IMR-90 (cell line): ENCODE results near the gene HIKESHI. TPM values are rescaled to one million over a fixed set of nuclear protein-coding genes. Genes with fewer than 3 reads are reported as not detected.

Experiments used
- ATAC-seq: fragments of 200-7000 bp; cut with Tn5 transposase; 2 replicates; pipeline ENCODE4 v1.9.1; 2020; ENCODE audit warnings: low read depth, mild to moderate bottlenecking, moderate library complexity
- BruUV-seq: library from RNA; stranded (reverse); fragments of 400-500 nt; replicated peaks from 2 replicates; lab custom pipeline; 2021; lab: Mats Ljungman, UMichigan
- CTCF ChIA-PET: fragments of 300-600 bp; formaldehyde crosslinking; extraction: SDS; loops from one replicate; lab custom pipeline; 2021; ENCODE audit warnings: antibody characterized with exemption; lab: Yijun Ruan, JAX
- POLR2A ChIA-PET: fragments of 300-600 bp; sonication (Branson Sonifier 250); formaldehyde crosslinking; loops from one replicate; lab custom pipeline; 2022; ENCODE audit warnings: antibody characterized with exemption; ENCODE audit not compliant: unreplicated experiment; lab: Charles Lee
- DNase-seq: peaks from one replicate; pipeline ENCODE4 v3.0.0; 2013
- H2AFZ ChIP-seq: replicated peaks from 2 replicates; pipeline ENCODE3; 2013; ENCODE audit warnings: low read length, mild to moderate bottlenecking; ENCODE audit not compliant: poor library complexity
- H2AK5ac ChIP-seq: 2 replicates; pipeline ENCODE4 v1.6.1; 2013; ENCODE audit warnings: low read depth, low read length, inconsistent platforms
- H2AK9ac ChIP-seq: replicated peaks from 2 replicates; pipeline ENCODE3; 2013; ENCODE audit warnings: mild to moderate bottlenecking, low read depth, low read length, moderate library complexity; ENCODE audit not compliant: poor library complexity
- H2BK120ac ChIP-seq: 2 replicates; pipeline ENCODE4 v1.6.1; 2013; ENCODE audit warnings: low read depth, low read length, inconsistent platforms
- H2BK15ac ChIP-seq: 3 replicates; pipeline ENCODE4 v1.6.1; 2013; ENCODE audit warnings: low read depth, low read length, inconsistent platforms
- H2BK20ac ChIP-seq: 2 replicates; pipeline ENCODE4 v1.6.1; 2013; ENCODE audit warnings: low read depth, mild to moderate bottlenecking, inconsistent platforms, low read length, moderate library complexity
- H2BK5ac ChIP-seq: 2 replicates; pipeline ENCODE4 v1.6.1; 2013; ENCODE audit warnings: mild to moderate bottlenecking, low read depth, low read length, inconsistent platforms; ENCODE audit not compliant: poor library complexity, severe bottlenecking
- H3K14ac ChIP-seq: replicated peaks from 2 replicates; pipeline ENCODE4 v1.6.1; 2013; ENCODE audit warnings: low read depth, low read length, inconsistent platforms
- H3K18ac ChIP-seq: 2 replicates; pipeline ENCODE4 v1.6.1; 2013; ENCODE audit warnings: low read depth, low read length, control low read depth
- H3K23ac ChIP-seq: 2 replicates; pipeline ENCODE4 v1.6.1; 2013; ENCODE audit warnings: low read depth, low read length, inconsistent platforms
- H3K27ac ChIP-seq: 2 replicates; pipeline ENCODE4 v1.5.1; 2013; ENCODE audit warnings: mild to moderate bottlenecking, control low read depth, low read length; ENCODE audit not compliant: insufficient read depth
- H3K27me3 ChIP-seq: 2 replicates; pipeline ENCODE4 v1.6.1; 2013; ENCODE audit warnings: low read length; ENCODE audit not compliant: control insufficient read depth, insufficient read depth
- H3K36me3 ChIP-seq: 2 replicates; pipeline ENCODE4 v1.6.1; 2013; ENCODE audit warnings: low read length, mixed read lengths; ENCODE audit not compliant: control insufficient read depth, insufficient read depth
- H3K4ac ChIP-seq: 2 replicates; pipeline ENCODE4 v1.6.1; 2013; ENCODE audit warnings: low read depth, low read length, inconsistent platforms
- H3K4me1 ChIP-seq: 2 replicates; pipeline ENCODE4 v1.6.1; 2013; ENCODE audit warnings: low read length, mixed read lengths; ENCODE audit not compliant: control insufficient read depth, insufficient read depth
- H3K4me2 ChIP-seq: 2 replicates; pipeline ENCODE4 v1.6.1; 2013; ENCODE audit warnings: low read depth, mild to moderate bottlenecking, control low read depth, low read length, moderate library complexity
- H3K4me3 ChIP-seq: 2 replicates; pipeline ENCODE4 v1.5.1; 2013; ENCODE audit warnings: low read depth, mild to moderate bottlenecking, control low read depth, low read length, moderate library complexity; ENCODE audit not compliant: insufficient read depth
- H3K56ac ChIP-seq: 2 replicates; pipeline ENCODE4 v1.6.1; 2013; ENCODE audit warnings: low read length, inconsistent platforms; ENCODE audit not compliant: insufficient read depth; ENCODE audit errors: extremely low read depth
- H3K79me1 ChIP-seq, 2 experiments: 2 replicates each; pipeline ENCODE4 v1.6.1; 2013; ENCODE audit warnings: low read length in 2 of 2, inconsistent platforms in 1 of 2, low read depth in 1 of 2
- H3K9ac ChIP-seq: 2 replicates; pipeline ENCODE4 v1.6.1; 2013; ENCODE audit warnings: low read depth, low read length, control low read depth
- H3K9me1 ChIP-seq: 2 replicates; pipeline ENCODE4 v1.6.1; 2013; ENCODE audit warnings: low read length, inconsistent platforms; ENCODE audit not compliant: insufficient read depth
- H3K9me3 ChIP-seq: 2 replicates; pipeline ENCODE4 v1.6.1; 2013; ENCODE audit warnings: low read length; ENCODE audit not compliant: control insufficient read depth, insufficient read depth
- H4K20me1 ChIP-seq: 2 replicates; pipeline ENCODE4 v1.6.1; 2013; ENCODE audit warnings: low read length, inconsistent platforms; ENCODE audit not compliant: insufficient read depth
- H4K5ac ChIP-seq: 2 replicates; pipeline ENCODE4 v1.6.1; 2013; ENCODE audit warnings: mild to moderate bottlenecking, low read depth, low read length, control low read depth
- H4K8ac ChIP-seq, 2 experiments: 2 replicates each; pipeline ENCODE4 v1.6.1; 2013; ENCODE audit warnings: low read depth in 2 of 2, low read length in 2 of 2, control low read depth in 1 of 2, inconsistent platforms in 1 of 2
- H4K91ac ChIP-seq: 2 replicates; pipeline ENCODE4 v1.6.1; 2013; ENCODE audit warnings: low read depth, low read length, inconsistent platforms; ENCODE audit not compliant: insufficient read depth
- BHLHE40 ChIP-seq: fragments of 150-350 bp; IDR thresholded peaks from 2 replicates; pipeline ENCODE4 v1.6.1; 2016; ENCODE audit warnings: mild to moderate bottlenecking, low read depth, low read length
- CEBPB ChIP-seq: IDR thresholded peaks from 2 replicates; pipeline ENCODE4 v1.6.1; 2012; ENCODE audit warnings: low read depth, low read length, improper control_type of control experiment
- CHD1 ChIP-seq: IDR thresholded peaks from 2 replicates; pipeline ENCODE4 v1.6.1; 2012; ENCODE audit warnings: low read depth, low read length, improper control_type of control experiment
- MAFK ChIP-seq: IDR thresholded peaks from 2 replicates; pipeline ENCODE4 v1.6.1; 2012; ENCODE audit warnings: low read depth, low read length, improper control_type of control experiment
- MAZ ChIP-seq: IDR thresholded peaks from 2 replicates; pipeline ENCODE4 v1.6.1; 2012; ENCODE audit warnings: low read depth, mild to moderate bottlenecking, low read length, improper control_type of control experiment, moderate library complexity, borderline replicate concordance
- MXI1 ChIP-seq: IDR thresholded peaks from 2 replicates; pipeline ENCODE4 v1.6.1; 2012; ENCODE audit warnings: low read depth, mild to moderate bottlenecking, low read length, moderate library complexity, borderline replicate concordance
- NFE2L2 ChIP-seq: fragments of 150-350 bp; IDR thresholded peaks from 2 replicates; pipeline ENCODE4 v1.6.1; 2016; ENCODE audit warnings: low read depth, mild to moderate bottlenecking, low read length
- POLR2A ChIP-seq: IDR thresholded peaks from 2 replicates; pipeline ENCODE4 v1.6.1; 2012; ENCODE audit warnings: mild to moderate bottlenecking, low read depth, low read length
- RAD21 ChIP-seq: IDR thresholded peaks from 2 replicates; pipeline ENCODE4 v1.6.1; 2012; ENCODE audit warnings: low read length, improper control_type of control experiment
- RCOR1 ChIP-seq: IDR thresholded peaks from 2 replicates; pipeline ENCODE4 v1.6.1; 2012; ENCODE audit warnings: mild to moderate bottlenecking, low read length, improper control_type of control experiment; ENCODE audit not compliant: insufficient replicate concordance
- SMC3 ChIP-seq: fragments of 150-350 bp; IDR thresholded peaks from 2 replicates; pipeline ENCODE4 v1.6.1; 2016; ENCODE audit warnings: low read depth, mild to moderate bottlenecking, antibody characterized with exemption, low read length, moderate library complexity
- WGBS, 2 experiments: methylation state at CpG; one replicate each; pipeline versions ENCODE4 v1.1.5 to v1.1.7; 2013; ENCODE audit warnings: missing lambda C conversion rate in 2 of 2; ENCODE audit not compliant: insufficient read length in 1 of 2; ENCODE audit errors: extremely low coverage in 2 of 2; 5-methylcytosine and 5-hydroxymethylcytosine counted together
- dilution Hi-C: fragments of 300-500 bp; cut with HindIII; formaldehyde crosslinking; loops from one replicate; pipeline ENCODE4 v1.14.3; 2018; ENCODE audit warnings: low sequenced_read_pairs; ENCODE audit not compliant: unreplicated experiment
- in situ Hi-C: fragments of 300-500 bp; cut with MboI; formaldehyde crosslinking; loops from 3 replicates; pipeline ENCODE4 v1.14.3; 2019; ENCODE audit warnings: low sequenced_read_pairs, inconsistent platforms, mixed read lengths
- intact Hi-C: fragments of 100-400 bp; cut with micrococcal nuclease; formaldehyde crosslinking; loops from 2 replicates; pipeline ENCODE4 v1.10.0; 2022
- polyA plus RNA-seq, 3 experiments: library from polyadenylated mRNA; depleted of rRNA; stranded (reverse); fragments of >200 nt; gene quantifications; 2 replicates each; pipeline ENCODE4 v1.2.3, GENCODE V29; 2012; ENCODE audit warnings: low replicate concordance in 1 of 3
- total RNA-seq: library from RNA; depleted of rRNA; stranded (reverse); fragments of >200 nt; gene quantifications from 2 replicates; pipeline ENCODE4 v1.2.3, GENCODE V29; 2012
- TF ChIP-seq, protein P1 (sequence below): conservative IDR thresholded peaks from 2 replicates; pipeline ENCODE4 v1.5.1; 2012; ENCODE audit warnings: mild to moderate bottlenecking, low read depth, low read length, improper control_type of control experiment
- TF ChIP-seq, protein P2 (sequence below): fragments of 150-350 bp; IDR thresholded peaks from 2 replicates; pipeline ENCODE4 v1.6.1; 2017; ENCODE audit warnings: mild to moderate bottlenecking, antibody characterized with exemption, low read length, low read depth

HIKESHI gene
- total and polyA plus RNA-seq, 2 of the 4 experiments (the other 2 are of a cell fraction): 49.4 to 73.5 TPM

DNA sequence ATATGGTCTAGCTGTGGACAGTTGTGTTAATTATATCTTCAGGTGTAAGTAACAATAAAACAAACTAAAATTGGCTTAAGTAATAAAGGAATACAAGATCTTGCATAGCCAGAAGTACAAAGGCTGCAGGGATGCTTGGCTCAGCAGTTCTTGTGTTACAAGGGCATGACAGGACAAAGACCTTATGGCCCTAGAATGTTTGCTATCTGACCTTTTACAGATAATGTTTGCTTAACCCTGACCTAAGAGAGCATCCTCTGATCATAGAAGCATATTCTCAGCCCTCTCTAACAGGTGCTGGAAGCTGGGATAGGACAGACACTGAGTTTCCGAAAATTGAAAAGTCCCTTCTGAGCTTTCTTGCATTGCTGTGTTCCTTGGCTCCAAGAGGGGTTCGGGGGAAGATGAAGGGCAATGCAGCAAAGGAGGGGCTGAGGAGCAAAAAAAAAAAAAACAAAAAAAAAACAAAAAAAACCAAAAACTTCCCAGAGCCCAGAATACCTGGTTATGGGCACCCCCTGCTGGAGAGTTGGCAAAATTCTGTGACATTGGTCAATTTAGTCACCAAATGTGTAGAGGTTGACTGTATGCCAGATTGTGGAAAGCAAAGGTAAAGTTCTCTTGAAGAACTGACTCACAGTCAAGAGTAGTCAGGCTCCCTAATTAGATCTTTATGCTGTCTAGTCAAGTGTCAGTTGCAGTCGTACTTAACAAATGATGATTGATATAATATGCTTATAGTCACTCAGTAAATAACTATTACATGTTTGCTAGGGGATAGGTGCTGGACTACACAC is 10.4 kb upstream of the HIKESHI start:
- Histone ChIP-seq H3K27me3 (peaks cover 2% of the 10 kb centered on the region; the same call in 1 of the 2 replicates), H3K79me1 (0 out of 4 replicates have a peak, but pooled peaks cover 0 to 3% of the 10 kb centered on the region in 2 experiments), H3K36me3 (no peaks in the 10 kb centered on the region), H2AK9ac (no peak overlapping the region), H3K4me2 (no peak overlapping the region), H4K91ac (no peak overlapping the region), H3K9me3 (no peaks in the 10 kb centered on the region), H2BK120ac (no peak overlapping the region), H2BK5ac (no peak overlapping the region), H3K9ac (no peak overlapping the region), H2BK15ac (no peak overlapping the region), H3K18ac (no peak overlapping the region), H2AFZ (no peak overlapping the region), H3K4me3 (no peak overlapping the region), H2AK5ac (no peak overlapping the region), H3K56ac (no peak overlapping the region), H2BK20ac (no peak overlapping the region), H3K23ac (no peak overlapping the region), H3K27ac (no peak overlapping the region), H3K4me1 (peaks cover 2% of the 10 kb centered on the region; the same call in 1 of the 2 replicates), H4K5ac (no peak overlapping the region), H4K20me1 (no peaks in the 10 kb centered on the region; the same call in 1 of the 2 replicates), H3K4ac (no peak overlapping the region), H3K9me1 (no peaks in the 10 kb centered on the region), H3K14ac (no peak overlapping the region), H4K8ac (no peak overlapping the region)
- POLR2A ChIA-PET: no interaction called here
- TF ChIP-seq SMC3: peak; percentile 73
- TF ChIP-seq RCOR1: no peak
- TF ChIP-seq, protein P1, sequence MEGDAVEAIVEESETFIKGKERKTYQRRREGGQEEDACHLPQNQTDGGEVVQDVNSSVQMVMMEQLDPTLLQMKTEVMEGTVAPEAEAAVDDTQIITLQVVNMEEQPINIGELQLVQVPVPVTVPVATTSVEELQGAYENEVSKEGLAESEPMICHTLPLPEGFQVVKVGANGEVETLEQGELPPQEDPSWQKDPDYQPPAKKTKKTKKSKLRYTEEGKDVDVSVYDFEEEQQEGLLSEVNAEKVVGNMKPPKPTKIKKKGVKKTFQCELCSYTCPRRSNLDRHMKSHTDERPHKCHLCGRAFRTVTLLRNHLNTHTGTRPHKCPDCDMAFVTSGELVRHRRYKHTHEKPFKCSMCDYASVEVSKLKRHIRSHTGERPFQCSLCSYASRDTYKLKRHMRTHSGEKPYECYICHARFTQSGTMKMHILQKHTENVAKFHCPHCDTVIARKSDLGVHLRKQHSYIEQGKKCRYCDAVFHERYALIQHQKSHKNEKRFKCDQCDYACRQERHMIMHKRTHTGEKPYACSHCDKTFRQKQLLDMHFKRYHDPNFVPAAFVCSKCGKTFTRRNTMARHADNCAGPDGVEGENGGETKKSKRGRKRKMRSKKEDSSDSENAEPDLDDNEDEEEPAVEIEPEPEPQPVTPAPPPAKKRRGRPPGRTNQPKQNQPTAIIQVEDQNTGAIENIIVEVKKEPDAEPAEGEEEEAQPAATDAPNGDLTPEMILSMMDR: peak; percentile 69
- TF ChIP-seq MAFK: 0 out of 2 replicates have a peak, but pooled peaks have one; percentile 22
- no peak for TF ChIP-seq MXI1
- TF ChIP-seq BHLHE40: no peak
- no peak for TF ChIP-seq CHD1
- TF ChIP-seq RAD21: peak; percentile 81
- TF ChIP-seq CEBPB: no peak
- no peak for TF ChIP-seq NFE2L2
- no peak for TF ChIP-seq MAZ
- TF ChIP-seq POLR2A: no peak
- TF ChIP-seq, protein P2, sequence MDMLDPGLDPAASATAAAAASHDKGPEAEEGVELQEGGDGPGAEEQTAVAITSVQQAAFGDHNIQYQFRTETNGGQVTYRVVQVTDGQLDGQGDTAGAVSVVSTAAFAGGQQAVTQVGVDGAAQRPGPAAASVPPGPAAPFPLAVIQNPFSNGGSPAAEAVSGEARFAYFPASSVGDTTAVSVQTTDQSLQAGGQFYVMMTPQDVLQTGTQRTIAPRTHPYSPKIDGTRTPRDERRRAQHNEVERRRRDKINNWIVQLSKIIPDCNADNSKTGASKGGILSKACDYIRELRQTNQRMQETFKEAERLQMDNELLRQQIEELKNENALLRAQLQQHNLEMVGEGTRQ: no peak
- in situ Hi-C loops: loop anchor here (10.0 to 25.0 kb wide), 2 partner anchors 427 to 604 kb away; partner anchors contain the start of gene CCDC89
- DNase-seq (peak; percentile 55), ATAC-seq (peak; percentile 71; the same call in 1 of the 2 replicates)
- WGBS, 2 experiments: no CpG with 5 or more reads among the region's 3 CpGs
- intact Hi-C loops: loop anchor here (1.0 to 5.0 kb wide), 3 partner anchors 350 to 694 kb away; partner anchors contain the start of gene CCDC83
- CTCF ChIA-PET: interaction anchor here (0.6 to 0.7 kb wide), 4 partner anchors 261 to 376 kb away, joined by 3 to 10 read pairs (median 4); no protein-coding TSS in a partner anchor
- no TSS peak for BruUV-seq
- dilution Hi-C loops: no loop called here
